GM21526 (cell line): ENCODE results near the gene AP3B2.
"Not testable (repeated sequence)": the region's sequence is repeated elsewhere in the genome, so short reads cannot be mapped to it uniquely, and the experiment has no call there.

Source experiments
- ATAC-seq: cut with Tn5 transposase; IDR thresholded peaks from one replicate; pipeline ENCODE4 v1.9.1; 2021; ENCODE audit warnings: moderate library complexity; ENCODE audit not compliant: unreplicated experiment, low FRiP score

AP3B2 gene

GRCh38 chr15:82651708-82652107, 58.0 kb downstream of the AP3B2 start:
- no peak for ATAC-seq

- no peak for ATAC-seq
These were observed 59.5 kb downstream of the AP3B2 start for GRCh38 chr15:82650046-82650670.

GRCh38 chr15:82649226-82649999, 60.3 kb downstream of the AP3B2 start:
- ATAC-seq = no peak

GRCh38 chr15:82648257-82649103, 61.2 kb downstream of the AP3B2 start:
- ATAC-seq = no peak

- ATAC-seq = no peak
These were observed 61.8 kb downstream of the AP3B2 start for GRCh38 chr15:82647835-82648256.

GRCh38 chr15:82647045-82647834, 62.4 kb downstream of the AP3B2 start, which contains the start of gene CPEB1:
Gene CPEB1, minus strand, starts transcription at chr15:82647363. Its CDS starts 18,904 bp downstream, at chr15:82628459.
- no peak for ATAC-seq

GRCh38 chr15:82646250-82647044, 63.2 kb downstream of the AP3B2 start:
- no peak for ATAC-seq

- ATAC-seq = not testable (repeated sequence)
These were observed 64.5 kb downstream of the AP3B2 start for GRCh38 chr15:82644967-82645852.

GRCh38 chr15:82643992-82644391, 65.7 kb downstream of the AP3B2 start:
- ATAC-seq = no peak

- ATAC-seq = no peak
These were observed 67.0 kb downstream of the AP3B2 start for GRCh38 chr15:82642656-82643055.

GRCh38 chr15:82641129-82641798, 68.4 kb downstream of the AP3B2 start:
- ATAC-seq = no peak

- ATAC-seq = no peak
These were observed 69.0 kb downstream of the AP3B2 start for GRCh38 chr15:82640672-82641071.

GRCh38 chr15:82635798-82636197, 73.9 kb downstream of the AP3B2 start:
- ATAC-seq = no peak

GRCh38 chr15:82630033-82630432, 79.6 kb downstream of the AP3B2 start:
- ATAC-seq = no peak

- ATAC-seq = no peak
These were observed 84.5 kb downstream of the AP3B2 start for GRCh38 chr15:82625136-82625535.

- no peak for ATAC-seq
These were observed 85.2 kb downstream of the AP3B2 start for GRCh38 chr15:82624438-82624837.

- ATAC-seq = no peak
These were observed 85.7 kb downstream of the AP3B2 start for GRCh38 chr15:82624008-82624407.

GRCh38 chr15:82621970-82622369, 87.7 kb downstream of the AP3B2 start:
- ATAC-seq = no peak
